ENCODE results near the gene CFAP100. TPM values are rescaled to one million over a fixed set of nuclear protein-coding genes. Genes with fewer than 3 reads are reported as not detected.

CFAP100 gene
- total RNA-seq, 1 donor from 2014 or later, result not detected

- no peak for FAIRE-seq
- no peak overlapping the region for H2AFZ ChIP-seq (ENCODE audit: low read depth, low read length)
- H3K4me1 ChIP-seq (ENCODE audit: insufficient read depth, low read length), result no peaks in the 10 kb centered on the region
- H3K79me2 ChIP-seq (ENCODE audit: insufficient read depth, low read length), result no peaks in the 10 kb centered on the region
- no peak overlapping the region for H3K27ac ChIP-seq (ENCODE audit: low read depth, low read length)
- H3K4me2 ChIP-seq (ENCODE audit: low read length), result no peak overlapping the region
- Mint-ChIP-seq H3K27ac (ENCODE audit: unreplicated experiment) (no peak overlapping the region), H3K9me3 (ENCODE audit: unreplicated experiment) (peaks cover 2% of the 10 kb centered on the region), H3K36me3 (ENCODE audit: low read depth, unreplicated experiment) (peaks cover 6% of the 10 kb centered on the region), H3K4me1 (ENCODE audit: low read depth, unreplicated experiment) (peaks cover 3% of the 10 kb centered on the region), H3K4me3 (ENCODE audit: unreplicated experiment) (no peak overlapping the region), H3K27me3 (ENCODE audit: low read depth, unreplicated experiment) (no peaks in the 10 kb centered on the region)
- H3K27me3 ChIP-seq (ENCODE audit: insufficient read depth, low read length), result no peaks in the 10 kb centered on the region
- no peaks in the 10 kb centered on the region for H3K9me3 ChIP-seq (ENCODE audit: insufficient read depth, low read depth, low read length)
- TF ChIP-seq EZH2 (IDR thresholded peaks at IDR 0.05; ENCODE audit: insufficient read depth, low read length) (no peak), CTCF (IDR thresholded peaks at IDR 0.05; ENCODE audit: insufficient read depth, low read depth, low read length) (no peak)
- H3K36me3 ChIP-seq (ENCODE audit: insufficient read depth, low read length), result no peaks in the 10 kb centered on the region
- H4K20me1 ChIP-seq (ENCODE audit: insufficient read depth, low read length), result no peaks in the 10 kb centered on the region
- no peak overlapping the region for H3K9ac ChIP-seq (ENCODE audit: low read length)
- DNase-seq (ENCODE audit: low read depth), result no peak
- H3K4me3 ChIP-seq (ENCODE audit: insufficient read depth, low read depth, low read length), result no peak overlapping the region
Observed at GRCh38 chr3:126435456-126436315, 41.0 kb downstream of the CFAP100 start.

- Histone ChIP-seq H3K4me1 (ENCODE audit: insufficient read depth, low read length) (no peaks in the 10 kb centered on the region), H3K36me3 (ENCODE audit: insufficient read depth, low read length) (no peaks in the 10 kb centered on the region), H3K79me2 (ENCODE audit: insufficient read depth, low read length) (no peaks in the 10 kb centered on the region), H2AFZ (ENCODE audit: low read depth, low read length) (no peak overlapping the region), H3K27ac (ENCODE audit: low read depth, low read length) (no peak overlapping the region), H3K27me3 (ENCODE audit: insufficient read depth, low read length) (no peaks in the 10 kb centered on the region), H3K9me3 (ENCODE audit: insufficient read depth, low read depth, low read length) (no peaks in the 10 kb centered on the region), H3K4me3 (ENCODE audit: insufficient read depth, low read depth, low read length) (no peak overlapping the region), H3K4me2 (ENCODE audit: low read length) (no peak overlapping the region), H3K9ac (ENCODE audit: low read length) (no peak overlapping the region), H4K20me1 (ENCODE audit: insufficient read depth, low read length) (no peaks in the 10 kb centered on the region)
- no peak overlapping the region for H3K4me3 Mint-ChIP-seq (ENCODE audit: unreplicated experiment)
- H3K9me3 Mint-ChIP-seq (ENCODE audit: unreplicated experiment), result peaks cover 2% of the 10 kb centered on the region
- H3K27me3 Mint-ChIP-seq (ENCODE audit: low read depth, unreplicated experiment), result no peaks in the 10 kb centered on the region
- no peak overlapping the region for H3K27ac Mint-ChIP-seq (ENCODE audit: unreplicated experiment)
- no peak for TF ChIP-seq EZH2 (IDR thresholded peaks at IDR 0.05; ENCODE audit: insufficient read depth, low read length)
- no peak for TF ChIP-seq CTCF (IDR thresholded peaks at IDR 0.05; ENCODE audit: insufficient read depth, low read depth, low read length)
- H3K4me1 Mint-ChIP-seq (ENCODE audit: low read depth, unreplicated experiment), result peaks cover 3% of the 10 kb centered on the region
- peaks cover 6% of the 10 kb centered on the region for H3K36me3 Mint-ChIP-seq (ENCODE audit: low read depth, unreplicated experiment)
- no peak for DNase-seq (ENCODE audit: low read depth)
- FAIRE-seq, result no peak
Observed at GRCh38 chr3:126436826-126437717, 42.4 kb downstream of the CFAP100 start.
